NCI-H1092 treated with DMSO at 0.1 percent for 48 hours (cell line): ENCODE results near the gene PPARG.
"Not testable (repeated sequence)": the region's sequence is repeated elsewhere in the genome, so short reads cannot be mapped to it uniquely, and the experiment has no call there.

Source experiments
- DNase-seq: peaks from one replicate; lab custom pipeline; 2025; lab: John Stamatoyannopoulos, UW

The PPARG gene

DNA sequence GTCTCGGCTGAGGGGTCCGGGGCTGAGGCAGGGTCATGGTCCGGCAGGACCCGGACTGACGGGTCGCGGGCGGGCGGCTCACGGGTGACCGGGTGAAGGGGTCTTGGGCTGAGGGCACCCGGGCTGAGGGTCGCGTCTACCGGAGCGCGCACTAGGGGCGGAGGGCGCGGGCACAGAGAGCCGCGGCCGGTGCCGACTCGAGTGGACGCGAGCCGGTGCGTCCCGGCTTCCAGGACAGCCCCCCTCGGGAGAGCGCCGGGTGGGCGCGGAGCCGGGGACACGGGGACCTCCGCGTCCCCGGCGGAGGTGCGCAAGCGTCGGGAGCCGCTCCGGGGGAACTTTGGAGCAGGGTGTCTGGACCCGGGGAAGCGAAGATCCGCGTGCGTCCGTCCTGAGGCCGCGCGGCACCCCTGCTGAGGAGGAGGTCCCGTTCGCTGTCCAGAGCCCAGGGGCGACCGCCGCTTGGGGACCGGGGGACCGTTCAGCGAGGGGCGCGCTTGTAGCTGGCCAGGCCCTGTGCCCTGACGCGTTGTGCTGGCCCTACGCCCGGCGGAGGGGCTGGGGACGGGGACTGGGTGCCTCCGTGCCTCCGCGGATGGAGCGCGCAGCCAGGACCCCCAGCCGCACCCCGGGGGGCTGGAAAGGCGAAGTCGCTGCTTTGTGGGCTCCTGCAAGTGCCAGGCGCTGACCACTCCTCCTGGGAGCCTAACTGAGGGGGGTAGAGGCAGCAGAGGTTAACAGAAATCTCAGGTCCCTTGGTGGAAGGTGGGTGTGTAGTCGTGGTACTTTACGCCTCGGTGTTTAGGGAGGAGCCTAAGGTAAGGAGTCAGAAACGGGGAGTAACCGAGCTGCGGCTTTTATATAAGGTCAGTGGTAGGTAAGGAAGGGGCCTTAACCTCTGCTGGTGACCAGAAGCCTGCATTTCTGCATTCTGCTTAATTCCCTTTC is at the start of gene PPARG:
TSS of gene PPARG (plus strand) at position 889 of the 948 bp plus-strand sequence. CDS start 90,642 bp downstream, outside the sequence.
- DNase-seq, result no peak

- DNase-seq, result no peak
These were observed 49.6 kb upstream of the PPARG start for GRCh38 chr3:12239301-12239700.

- DNase-seq, result no peak
These were observed 46.1 kb upstream of the PPARG start for GRCh38 chr3:12242772-12243171.

GRCh38 chr3:12246497-12247163 is 42.2 kb upstream of the PPARG start:
- DNase-seq, result no peak

DNA sequence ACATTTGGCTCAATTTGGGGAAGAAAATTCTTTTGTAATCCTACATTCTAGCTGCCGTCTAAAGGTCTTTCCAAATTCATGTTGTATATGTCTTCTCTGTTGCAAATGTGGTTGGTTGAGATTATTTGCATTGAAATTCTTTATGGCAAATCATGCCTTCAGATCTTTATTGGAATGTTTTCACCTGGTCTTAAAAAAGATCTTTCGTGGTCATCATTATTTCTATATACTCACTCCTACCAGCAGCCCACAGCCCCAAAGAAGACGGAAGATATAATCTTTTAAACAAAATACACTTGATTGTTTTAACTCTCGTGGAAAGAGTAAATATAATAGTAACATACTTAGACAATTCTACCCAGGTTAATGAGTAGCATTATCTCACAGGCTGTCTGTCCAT is 41.5 kb upstream of the PPARG start:
- no peak for DNase-seq

DNA sequence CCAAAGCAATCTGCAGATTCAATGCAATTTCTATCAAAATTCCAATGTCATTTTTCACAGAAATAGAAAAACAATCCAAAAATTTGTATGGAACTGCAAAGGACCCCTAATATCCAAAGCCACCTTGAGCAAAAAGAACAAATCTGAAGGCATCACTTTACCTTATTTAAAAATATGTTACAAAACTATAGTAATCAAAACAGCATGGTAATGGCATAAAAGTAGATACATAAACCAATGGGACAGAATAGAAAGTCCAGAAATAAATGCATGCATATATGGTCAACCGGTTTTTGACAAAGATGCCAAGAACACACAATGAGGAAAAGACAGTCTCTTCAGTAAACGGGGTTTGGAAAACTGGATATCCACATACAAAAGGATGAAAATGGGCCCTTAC is 39.4 kb upstream of the PPARG start:
- DNase-seq, result no peak

- DNase-seq, result no peak
These were observed 36.0 kb upstream of the PPARG start for GRCh38 chr3:12252889-12253288.

DNA sequence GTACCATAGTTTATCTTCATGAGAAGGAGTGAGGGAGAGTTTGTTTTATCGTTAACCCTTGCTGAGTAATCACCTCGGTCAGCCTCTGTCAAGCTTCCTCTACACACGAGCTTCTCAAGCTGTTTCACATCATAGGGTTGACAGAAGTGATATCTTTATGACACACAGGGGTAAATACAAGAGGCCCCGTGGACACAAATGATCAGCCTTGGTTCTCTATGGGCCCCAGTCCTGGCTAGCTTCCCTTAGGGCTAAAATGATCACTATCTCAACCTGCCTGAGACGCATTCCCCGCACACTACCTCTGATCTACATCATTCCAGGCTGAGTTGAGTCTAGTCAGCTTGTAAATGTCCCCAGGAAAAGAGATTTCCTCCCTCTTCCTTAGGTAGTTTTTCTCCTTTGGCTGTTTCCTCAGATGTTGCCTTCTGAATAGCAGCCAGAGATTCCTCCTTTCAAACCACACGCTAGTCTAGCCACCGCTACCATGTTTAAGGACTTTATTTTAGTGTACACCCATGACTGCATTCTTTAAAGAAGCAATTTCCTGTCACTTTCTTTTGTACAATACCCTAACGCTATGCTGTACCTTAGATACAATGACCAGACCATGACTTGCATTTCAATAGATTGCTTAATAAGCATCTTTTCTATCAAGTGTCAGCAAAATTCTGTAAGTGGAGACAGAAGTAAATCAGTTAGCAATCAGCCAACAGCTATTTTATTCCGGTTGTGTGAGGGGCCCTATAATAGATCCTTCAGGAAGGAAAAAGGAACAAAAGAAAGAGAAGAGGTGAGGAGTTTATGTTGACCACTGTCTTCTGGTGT is 35.1 kb upstream of the PPARG start:
- DNase-seq, result no peak

DNA sequence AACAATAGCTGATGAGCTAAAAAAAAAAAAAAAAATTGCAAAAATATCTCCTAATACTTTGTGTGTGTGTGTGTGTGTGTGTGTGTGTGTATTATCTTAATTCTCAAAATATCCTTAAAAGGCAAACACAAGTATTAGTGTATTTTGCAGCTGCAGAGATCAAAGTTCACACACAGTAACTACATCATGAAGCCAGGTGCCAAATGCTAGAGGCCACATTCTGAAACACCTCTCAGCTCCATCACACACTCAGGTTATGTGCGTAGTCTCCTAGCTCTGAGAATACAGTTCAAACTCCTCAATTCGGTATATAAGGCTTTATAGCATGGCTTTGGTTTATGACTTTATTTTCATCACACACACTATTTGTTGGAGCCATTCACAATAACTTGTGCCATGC is 33.5 kb upstream of the PPARG start:
- no peak for DNase-seq

DNA sequence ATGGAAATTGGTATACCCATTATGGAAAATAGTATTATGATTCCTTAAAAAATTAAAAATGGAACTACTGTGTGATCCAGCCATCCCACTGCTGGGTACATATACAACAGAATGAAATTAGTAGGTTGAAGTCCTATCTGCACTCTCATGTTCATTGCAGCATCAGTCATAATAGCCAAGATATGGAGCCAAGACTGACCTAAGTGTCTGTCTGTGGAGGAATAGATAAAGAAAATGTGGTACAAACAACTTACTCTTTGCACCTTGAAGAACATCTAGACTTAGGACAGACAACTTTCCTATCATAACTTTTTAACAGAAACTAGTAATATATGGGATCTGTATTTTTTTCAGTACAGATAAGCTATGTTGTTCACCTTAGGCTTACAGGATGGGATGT is 30.0 kb upstream of the PPARG start:
- DNase-seq, result no peak

DNA sequence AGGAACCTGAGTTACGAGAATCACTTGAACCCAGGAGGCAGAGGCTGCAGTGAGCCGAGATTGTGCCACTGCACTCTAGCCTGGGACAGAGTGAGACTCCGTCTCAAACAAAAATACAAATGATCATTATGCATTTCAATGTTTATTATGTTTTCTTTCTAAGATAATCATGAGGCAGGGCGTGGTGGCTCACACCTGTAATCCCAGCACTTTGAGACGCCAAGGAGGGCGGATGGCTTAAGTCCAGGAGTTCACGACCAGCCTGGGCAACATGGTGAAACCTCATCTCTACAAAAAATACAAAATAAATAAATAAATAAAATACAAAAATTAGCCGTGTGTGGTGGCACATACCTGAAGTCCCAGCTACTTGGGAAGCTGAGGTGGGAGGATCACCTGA is 26.7 kb upstream of the PPARG start:
- not testable (repeated sequence) for DNase-seq

GRCh38 chr3:12265508-12265907 is 23.4 kb upstream of the PPARG start:
- no peak for DNase-seq

GRCh38 chr3:12266038-12266437 is 22.8 kb upstream of the PPARG start:
- no peak for DNase-seq

DNA sequence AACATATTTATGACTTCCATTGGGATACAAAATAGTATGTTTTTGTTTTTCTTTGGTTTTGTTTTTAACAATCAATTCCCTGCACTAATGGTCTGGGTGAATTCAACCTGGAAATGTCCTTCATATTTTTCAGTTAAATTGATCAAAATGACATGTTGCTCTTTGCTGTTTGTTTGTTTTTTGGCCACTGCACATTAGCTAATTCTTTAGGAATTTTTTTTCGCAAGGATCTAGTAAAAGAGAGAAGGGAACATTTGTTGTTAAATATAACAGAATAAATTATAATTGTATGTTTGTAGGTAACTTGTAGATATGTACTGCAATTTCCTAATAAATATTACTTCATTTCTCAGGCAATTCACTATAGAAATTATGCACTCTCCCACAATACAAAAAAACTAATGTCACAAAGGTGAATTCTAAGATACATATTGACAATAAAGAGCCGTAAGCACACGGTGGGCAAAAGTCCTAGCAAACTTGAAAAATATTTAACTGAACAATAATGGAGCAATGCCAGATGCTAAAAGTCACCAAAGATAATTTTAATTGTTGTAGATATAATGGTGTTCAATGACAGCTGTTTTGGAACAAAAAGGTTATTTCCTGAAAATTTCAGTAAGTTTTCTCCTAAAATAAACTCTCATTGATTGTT is 21.4 kb upstream of the PPARG start:
- no peak for DNase-seq

- no peak for DNase-seq
These were observed 20.7 kb upstream of the PPARG start for GRCh38 chr3:12268049-12268735.

DNA sequence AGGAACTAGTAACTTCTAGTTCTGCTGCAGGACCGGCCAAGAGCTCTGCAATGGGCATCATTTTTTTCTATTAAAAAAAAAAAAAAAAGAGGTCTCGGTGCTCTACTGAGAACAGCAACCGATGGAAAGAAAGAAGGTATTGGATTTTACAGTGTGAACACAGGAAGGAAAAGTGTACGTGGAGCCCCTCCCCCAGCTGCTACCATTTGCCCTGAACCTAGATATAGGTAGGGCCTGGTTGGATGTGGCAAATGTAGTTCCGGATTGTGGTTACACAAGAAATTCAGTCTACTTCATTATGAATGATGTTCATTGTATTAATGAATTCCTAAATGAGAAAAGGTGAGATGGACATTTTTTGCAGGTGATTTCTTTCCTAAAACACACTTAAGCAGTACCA is 17.9 kb upstream of the PPARG start:
- DNase-seq, result no peak

DNA sequence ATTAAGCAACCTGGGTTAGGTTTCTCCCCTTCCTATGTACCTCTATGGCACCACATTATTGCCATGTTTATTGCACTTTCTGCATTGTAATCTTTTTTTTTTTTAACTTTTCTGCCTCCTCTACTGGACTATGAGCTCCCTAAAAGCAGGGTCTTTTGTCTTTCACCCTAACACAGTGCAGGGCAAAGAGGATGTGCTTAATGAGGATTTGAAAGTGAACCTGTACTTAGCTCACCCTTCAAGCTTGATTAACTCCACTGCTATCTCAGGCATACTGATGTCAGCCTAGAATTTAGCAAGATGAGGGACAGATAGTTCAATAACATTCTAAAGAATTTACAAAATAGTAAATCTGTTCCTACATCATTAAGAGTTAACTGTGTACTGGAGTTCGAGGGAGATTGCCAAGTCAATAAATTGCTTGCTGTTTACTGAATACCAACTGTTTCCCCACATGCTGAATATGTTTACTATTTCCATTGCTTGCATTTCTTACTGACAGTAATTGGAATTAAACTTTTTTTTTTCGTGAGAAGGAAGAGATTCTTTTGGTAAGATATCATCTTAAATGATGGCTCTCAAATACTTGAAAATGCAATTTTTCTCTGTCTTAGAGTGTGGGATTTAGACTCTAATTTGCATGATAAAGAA is 15.7 kb upstream of the PPARG start:
- no peak for DNase-seq

GRCh38 chr3:12275974-12276650 is 12.8 kb upstream of the PPARG start:
- no peak for DNase-seq

- DNase-seq, result not testable (repeated sequence)
These were observed 12.0 kb upstream of the PPARG start for GRCh38 chr3:12276827-12277226.

- no peak for DNase-seq
These were observed 10.3 kb upstream of the PPARG start for GRCh38 chr3:12278566-12278965.
